ENCODE results near the gene KIAA1614. TPM values are rescaled to one million over a fixed set of nuclear protein-coding genes. Genes with fewer than 3 reads are reported as not detected.

KIAA1614 gene
- total RNA-seq, 1 donor from 2014 or later: 0.56 TPM

DNA sequence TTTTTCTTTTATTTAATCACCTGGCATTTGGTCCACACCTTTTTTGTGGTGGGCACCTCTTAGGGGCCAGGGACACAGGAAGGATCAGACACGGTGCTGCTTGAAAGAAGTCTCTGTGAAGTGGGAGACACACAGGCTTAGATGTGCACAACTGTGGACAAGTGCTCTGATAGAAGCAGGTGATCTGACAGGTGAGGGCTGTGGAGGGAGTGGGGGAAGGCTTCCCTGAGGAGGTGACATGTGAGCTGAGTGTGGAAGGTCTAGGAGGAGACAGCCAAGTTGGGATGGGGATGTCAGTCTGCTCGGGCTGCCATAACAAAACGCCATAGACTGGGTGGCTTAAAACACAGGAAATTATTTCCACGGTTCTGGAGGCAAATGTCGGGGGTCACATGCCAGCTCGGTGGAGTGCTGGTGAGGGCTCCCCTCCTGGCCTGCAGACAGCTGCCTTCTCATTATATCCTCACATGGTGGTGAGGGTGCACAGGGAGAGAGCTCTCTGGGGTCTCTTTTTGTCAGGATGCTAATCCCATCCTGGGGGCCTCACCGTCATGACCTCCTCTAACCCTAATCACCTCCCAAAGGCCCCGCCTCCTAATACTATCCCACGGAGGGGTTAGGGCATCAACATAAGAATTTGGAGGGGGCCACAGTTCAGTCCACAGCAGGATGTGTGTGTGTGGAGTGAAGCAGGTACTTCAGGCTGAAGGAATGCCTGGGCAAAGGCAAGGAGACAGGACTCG, 5.2 kb upstream of the KIAA1614 start:
- Histone ChIP-seq H3K9ac (no peak overlapping the region), H3K4me2 (no peak overlapping the region), H3K27me3 (peaks cover 19% of the 10 kb centered on the region), H3K9me3 (ENCODE audit: low read depth) (no peaks in the 10 kb centered on the region), H3K4me3 (no peak overlapping the region), H3K4me1 (no peaks in the 10 kb centered on the region), H4K20me1 (ENCODE audit: low read depth) (no peaks in the 10 kb centered on the region), H2AFZ (replicated peaks) (no peak overlapping the region), H3K79me2 (ENCODE audit: low read depth) (no peaks in the 10 kb centered on the region), H3F3A (ENCODE audit: low read depth) (peaks cover 15% of the 10 kb centered on the region), H3K36me3 (no peaks in the 10 kb centered on the region), H3K27ac (no peak overlapping the region)
- no peaks in the 10 kb centered on the region for H3K36me3 Mint-ChIP-seq
- peaks cover 16% of the 10 kb centered on the region for H3K4me1 Mint-ChIP-seq
- no peak for DNase-seq (ENCODE audit: low spot score)
- TF ChIP-seq EZH2 (IDR thresholded peaks at IDR 0.05): no peak
- TF ChIP-seq EZH2phosphoT487 (IDR thresholded peaks at IDR 0.05): no peak
- TF ChIP-seq, protein P1, sequence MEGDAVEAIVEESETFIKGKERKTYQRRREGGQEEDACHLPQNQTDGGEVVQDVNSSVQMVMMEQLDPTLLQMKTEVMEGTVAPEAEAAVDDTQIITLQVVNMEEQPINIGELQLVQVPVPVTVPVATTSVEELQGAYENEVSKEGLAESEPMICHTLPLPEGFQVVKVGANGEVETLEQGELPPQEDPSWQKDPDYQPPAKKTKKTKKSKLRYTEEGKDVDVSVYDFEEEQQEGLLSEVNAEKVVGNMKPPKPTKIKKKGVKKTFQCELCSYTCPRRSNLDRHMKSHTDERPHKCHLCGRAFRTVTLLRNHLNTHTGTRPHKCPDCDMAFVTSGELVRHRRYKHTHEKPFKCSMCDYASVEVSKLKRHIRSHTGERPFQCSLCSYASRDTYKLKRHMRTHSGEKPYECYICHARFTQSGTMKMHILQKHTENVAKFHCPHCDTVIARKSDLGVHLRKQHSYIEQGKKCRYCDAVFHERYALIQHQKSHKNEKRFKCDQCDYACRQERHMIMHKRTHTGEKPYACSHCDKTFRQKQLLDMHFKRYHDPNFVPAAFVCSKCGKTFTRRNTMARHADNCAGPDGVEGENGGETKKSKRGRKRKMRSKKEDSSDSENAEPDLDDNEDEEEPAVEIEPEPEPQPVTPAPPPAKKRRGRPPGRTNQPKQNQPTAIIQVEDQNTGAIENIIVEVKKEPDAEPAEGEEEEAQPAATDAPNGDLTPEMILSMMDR (IDR thresholded peaks at IDR 0.05): no peak
- H3K4me3 Mint-ChIP-seq: no peak overlapping the region
- no peak overlapping the region for H3K27ac Mint-ChIP-seq
- H3K27me3 Mint-ChIP-seq (ENCODE audit: insufficient read depth, low read depth): peaks cover 15% of the 10 kb centered on the region
- no peaks in the 10 kb centered on the region for H3K9me3 Mint-ChIP-seq

- H3K9ac ChIP-seq: no peak overlapping the region
- peaks cover 16% of the 10 kb centered on the region for H3F3A ChIP-seq (ENCODE audit: low read depth)
- no peaks in the 10 kb centered on the region for H3K9me3 ChIP-seq (ENCODE audit: low read depth)
- no peak overlapping the region for H3K4me3 ChIP-seq
- TF ChIP-seq, protein P1 (IDR thresholded peaks at IDR 0.05): no peak
- TF ChIP-seq EZH2 (IDR thresholded peaks at IDR 0.05) (no peak), EZH2phosphoT487 (IDR thresholded peaks at IDR 0.05) (no peak)
- H3K79me2 ChIP-seq (ENCODE audit: low read depth): no peaks in the 10 kb centered on the region
- H3K27me3 ChIP-seq: peaks cover 27% of the 10 kb centered on the region
- H2AFZ ChIP-seq (replicated peaks): no peak overlapping the region
- no peaks in the 10 kb centered on the region for H4K20me1 ChIP-seq (ENCODE audit: low read depth)
- Mint-ChIP-seq H3K27me3 (ENCODE audit: insufficient read depth, low read depth) (peaks cover 15% of the 10 kb centered on the region), H3K4me1 (peaks cover 16% of the 10 kb centered on the region), H3K4me3 (no peak overlapping the region), H3K27ac (no peak overlapping the region), H3K36me3 (no peaks in the 10 kb centered on the region), H3K9me3 (no peaks in the 10 kb centered on the region)
- H3K27ac ChIP-seq: no peak overlapping the region
- no peak for DNase-seq (ENCODE audit: low spot score)
- H3K36me3 ChIP-seq: no peaks in the 10 kb centered on the region
- no peaks in the 10 kb centered on the region for H3K4me1 ChIP-seq
- H3K4me2 ChIP-seq: no peak overlapping the region
These were observed 4.5 kb upstream of the KIAA1614 start for GRCh38 chr1:180908074-180908765.

DNA sequence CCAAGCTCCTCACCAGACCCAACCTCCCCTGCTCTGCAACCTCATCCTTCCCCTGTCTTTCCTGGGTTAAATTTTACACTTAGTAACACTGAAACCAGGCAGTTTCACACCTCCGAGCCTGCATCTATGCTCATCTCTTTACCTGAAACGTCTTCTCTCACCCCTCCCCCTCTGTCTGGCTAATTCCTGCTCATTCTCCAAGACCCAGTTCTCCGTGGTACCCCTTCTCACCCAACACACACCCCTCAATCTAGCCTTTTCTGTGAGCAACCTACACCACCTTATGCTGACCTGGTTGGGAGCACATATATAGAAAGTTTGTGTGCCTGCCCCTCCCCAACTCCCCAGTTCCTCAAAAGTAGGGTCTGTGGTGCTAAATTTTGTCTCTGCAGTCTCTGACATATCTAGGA, 3.7 kb upstream of the KIAA1614 start:
- H2AFZ ChIP-seq (replicated peaks): no peak overlapping the region
- TF ChIP-seq EZH2 (IDR thresholded peaks at IDR 0.05) (no peak), EZH2phosphoT487 (IDR thresholded peaks at IDR 0.05) (no peak)
- TF ChIP-seq, protein P1 (IDR thresholded peaks at IDR 0.05): no peak
- no peak overlapping the region for H3K4me3 ChIP-seq
- H3K27ac Mint-ChIP-seq: no peak overlapping the region
- H3K27me3 Mint-ChIP-seq (ENCODE audit: insufficient read depth, low read depth): peaks cover 22% of the 10 kb centered on the region
- no peaks in the 10 kb centered on the region for H3K36me3 ChIP-seq
- H3K4me3 Mint-ChIP-seq: no peak overlapping the region
- no peaks in the 10 kb centered on the region for H3K4me1 ChIP-seq
- no peaks in the 10 kb centered on the region for H3K79me2 ChIP-seq (ENCODE audit: low read depth)
- H3K9ac ChIP-seq: no peak overlapping the region
- H3K27me3 ChIP-seq: peaks cover 35% of the 10 kb centered on the region
- no peak overlapping the region for H3K4me2 ChIP-seq
- H3K9me3 ChIP-seq (ENCODE audit: low read depth): no peaks in the 10 kb centered on the region
- peaks cover 22% of the 10 kb centered on the region for H3K4me1 Mint-ChIP-seq
- H3F3A ChIP-seq (ENCODE audit: low read depth): peaks cover 16% of the 10 kb centered on the region
- H3K36me3 Mint-ChIP-seq: no peaks in the 10 kb centered on the region
- no peak for DNase-seq (ENCODE audit: low spot score)
- H4K20me1 ChIP-seq (ENCODE audit: low read depth): no peaks in the 10 kb centered on the region
- no peaks in the 10 kb centered on the region for H3K9me3 Mint-ChIP-seq
- H3K27ac ChIP-seq: no peak overlapping the region

Data from neural progenitor cell (in vitro differentiated cells).